Vagina (tissue), 2 donors: ENCODE results near the gene ISLR.

Source experiments
- CTCF ChIP-seq, 3 experiments: fragments of 450-650 bp in 2 of 3; fragments of 200-600 bp in 1 of 3; sonication (generic) in 1 of 3; IDR thresholded peaks; one replicate each; pipeline ENCODE4 v1.5.1; 2017 to 2019; ENCODE audit warnings: antibody characterized with exemption in 3 of 3, mild to moderate bottlenecking in 2 of 3, moderate library complexity in 2 of 3
- POLR2A ChIP-seq, 2 donors: fragments of 450-650 bp; IDR thresholded peaks; one replicate each; pipeline ENCODE4 v1.6.1; 2017; ENCODE audit warnings: antibody characterized with exemption in 2 of 2, mild to moderate bottlenecking in 2 of 2, moderate library complexity in 2 of 2
- POLR2AphosphoS5 ChIP-seq, 2 donors: sonication (generic); formaldehyde crosslinking; IDR thresholded peaks; one replicate each; pipeline ENCODE4 v1.9.0; 2017; ENCODE audit warnings: antibody characterized with exemption in 2 of 2, mild to moderate bottlenecking in 2 of 2, low read depth in 1 of 2; ENCODE audit not compliant: insufficient read depth in 1 of 2

GRCh38 chr15:74212494-74212893 lies 39.0 kb downstream of the ISLR start:
- no peak for TF ChIP-seq CTCF (IDR thresholded peaks at IDR 0.05)
- no peak for TF ChIP-seq POLR2A (IDR thresholded peaks at IDR 0.05)
- TF ChIP-seq POLR2AphosphoS5 (IDR thresholded peaks at IDR 0.05; ENCODE audit: insufficient read depth in 1 of 2, low read depth in 1 of 2), result no peak
